Mesodermal cell (in vitro differentiated cells): ENCODE data around the gene ATOH1. TPM values are rescaled to one million over a fixed set of nuclear protein-coding genes. Genes with fewer than 3 reads are reported as not detected.

Experiments used
- H3K27ac ChIP-seq: 2 replicates; pipeline ENCODE4 v1.7.0; 2013; ENCODE audit warnings: mild to moderate bottlenecking, low read depth, low read length, moderate library complexity; ENCODE audit not compliant: severe bottlenecking
- H3K36me3 ChIP-seq: 2 replicates; pipeline ENCODE4 v1.7.1; 2013; ENCODE audit warnings: mild to moderate bottlenecking, low read length, moderate library complexity; ENCODE audit not compliant: control insufficient read depth, insufficient read depth
- H3K4me1 ChIP-seq: one replicate; pipeline ENCODE4 v1.7.1; 2013; ENCODE audit warnings: mild to moderate bottlenecking, low read length; ENCODE audit not compliant: insufficient read depth, control insufficient read depth, poor library complexity, severe bottlenecking
- H3K4me3 ChIP-seq: 2 replicates; pipeline ENCODE4 v1.7.0; 2013; ENCODE audit warnings: low read length, control low read depth, mild to moderate bottlenecking; ENCODE audit not compliant: insufficient read depth, poor library complexity, severe bottlenecking; ENCODE audit errors: extremely low read depth
- H3K9me3 ChIP-seq: 2 replicates; pipeline ENCODE4 v1.7.1; 2013; ENCODE audit warnings: mild to moderate bottlenecking, low read length, moderate library complexity; ENCODE audit not compliant: control insufficient read depth
- WGBS, 2 experiments: methylation state at CpG; one replicate each; pipeline ENCODE4 v1.1.5; 2013; ENCODE audit warnings: missing lambda C conversion rate in 2 of 2; ENCODE audit not compliant: insufficient coverage in 2 of 2; 5-methylcytosine and 5-hydroxymethylcytosine counted together
- polyA plus RNA-seq, 2 experiments: library from polyadenylated mRNA; stranded (reverse); fragments of 50-300 nt; gene quantifications; one replicate each; pipeline ENCODE4 v1.2.3, GENCODE V29; 2013

The ATOH1 gene, protein sequence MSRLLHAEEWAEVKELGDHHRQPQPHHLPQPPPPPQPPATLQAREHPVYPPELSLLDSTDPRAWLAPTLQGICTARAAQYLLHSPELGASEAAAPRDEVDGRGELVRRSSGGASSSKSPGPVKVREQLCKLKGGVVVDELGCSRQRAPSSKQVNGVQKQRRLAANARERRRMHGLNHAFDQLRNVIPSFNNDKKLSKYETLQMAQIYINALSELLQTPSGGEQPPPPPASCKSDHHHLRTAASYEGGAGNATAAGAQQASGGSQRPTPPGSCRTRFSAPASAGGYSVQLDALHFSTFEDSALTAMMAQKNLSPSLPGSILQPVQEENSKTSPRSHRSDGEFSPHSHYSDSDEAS
- polyA plus RNA-seq (2013, experiment 1 of 2) = 0.33 TPM
- polyA plus RNA-seq (2013, experiment 2 of 2) = 0.20 TPM

DNA sequence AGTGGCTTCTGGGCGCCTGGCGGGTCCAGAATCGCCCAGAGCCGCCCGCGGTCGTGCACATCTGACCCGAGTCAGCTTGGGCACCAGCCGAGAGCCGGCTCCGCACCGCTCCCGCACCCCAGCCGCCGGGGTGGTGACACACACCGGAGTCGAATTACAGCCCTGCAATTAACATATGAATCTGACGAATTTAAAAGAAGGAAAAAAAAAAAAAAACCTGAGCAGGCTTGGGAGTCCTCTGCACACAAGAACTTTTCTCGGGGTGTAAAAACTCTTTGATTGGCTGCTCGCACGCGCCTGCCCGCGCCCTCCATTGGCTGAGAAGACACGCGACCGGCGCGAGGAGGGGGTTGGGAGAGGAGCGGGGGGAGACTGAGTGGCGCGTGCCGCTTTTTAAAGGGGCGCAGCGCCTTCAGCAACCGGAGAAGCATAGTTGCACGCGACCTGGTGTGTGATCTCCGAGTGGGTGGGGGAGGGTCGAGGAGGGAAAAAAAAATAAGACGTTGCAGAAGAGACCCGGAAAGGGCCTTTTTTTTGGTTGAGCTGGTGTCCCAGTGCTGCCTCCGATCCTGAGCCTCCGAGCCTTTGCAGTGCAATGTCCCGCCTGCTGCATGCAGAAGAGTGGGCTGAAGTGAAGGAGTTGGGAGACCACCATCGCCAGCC lies at the start of gene ATOH1:
Gene ATOH1, plus strand, starts transcription at position 422 of the 663 bp plus-strand sequence. Its CDS starts 174 bp downstream, at position 596.
- Histone ChIP-seq H3K36me3 (no peaks in the 10 kb centered on the region), H3K4me1 (no peaks in the 10 kb centered on the region), H3K9me3 (no peaks in the 10 kb centered on the region), H3K27ac (no peak within 1 kb of the TSS), H3K4me3 (peak within 1 kb of the TSS; percentile 28)
- WGBS, 2 experiments = 0% methylated on average over 24 to 33 of the region's 46 CpGs

DNA sequence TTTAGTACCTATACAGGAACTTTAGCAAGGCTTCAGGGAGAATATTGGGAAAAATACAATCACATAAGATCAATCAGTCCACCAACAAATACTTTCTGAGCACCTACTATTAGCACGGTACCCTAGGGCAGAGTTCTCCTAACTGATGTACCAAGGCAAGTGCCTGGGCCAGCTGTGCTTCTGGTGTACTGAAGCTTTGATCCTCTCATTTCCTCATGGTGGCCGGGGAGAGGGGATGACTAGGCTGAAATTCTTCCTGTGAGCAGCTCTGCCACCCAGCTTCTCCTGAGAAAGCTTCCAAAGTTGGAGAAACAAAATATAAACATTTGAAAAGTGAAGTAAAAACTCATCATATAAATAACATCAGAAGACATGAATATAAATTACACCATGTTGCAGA lies 49.3 kb upstream of the ATOH1 start:
- Histone ChIP-seq H3K4me3 (no peak overlapping the region), H3K36me3 (no peaks in the 10 kb centered on the region), H3K27ac (no peak overlapping the region), H3K4me1 (no peaks in the 10 kb centered on the region), H3K9me3 (no peaks in the 10 kb centered on the region)
- 83 to 100% methylated on average over 1 to 2 of the region's 2 CpGs for WGBS, 2 experiments

DNA sequence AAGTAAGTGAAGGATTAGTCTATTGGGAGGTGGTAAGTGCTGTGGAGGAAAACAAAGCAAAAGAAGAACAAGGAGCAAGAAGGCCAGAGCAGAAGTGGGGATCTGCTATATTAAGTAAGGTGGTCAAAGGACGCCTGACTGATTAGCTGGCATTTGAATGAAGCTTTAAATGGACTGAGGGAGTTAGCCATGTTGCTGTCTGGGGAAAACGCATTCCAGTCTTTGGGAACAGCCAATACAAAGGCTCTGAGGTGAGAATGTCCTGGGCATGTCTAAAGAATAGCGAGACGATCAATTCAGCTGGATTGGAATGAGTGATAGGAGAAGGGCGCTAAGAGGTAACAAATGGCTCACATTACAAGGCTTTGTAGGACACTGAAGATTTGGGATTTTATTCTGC lies 48.5 kb upstream of the ATOH1 start:
- Histone ChIP-seq H3K4me3 (no peak overlapping the region), H3K27ac (no peak overlapping the region), H3K36me3 (no peaks in the 10 kb centered on the region), H3K4me1 (no peaks in the 10 kb centered on the region), H3K9me3 (no peaks in the 10 kb centered on the region)
- 87 to 89% methylated on average over 5 of the region's 5 CpGs for WGBS, 2 experiments

DNA sequence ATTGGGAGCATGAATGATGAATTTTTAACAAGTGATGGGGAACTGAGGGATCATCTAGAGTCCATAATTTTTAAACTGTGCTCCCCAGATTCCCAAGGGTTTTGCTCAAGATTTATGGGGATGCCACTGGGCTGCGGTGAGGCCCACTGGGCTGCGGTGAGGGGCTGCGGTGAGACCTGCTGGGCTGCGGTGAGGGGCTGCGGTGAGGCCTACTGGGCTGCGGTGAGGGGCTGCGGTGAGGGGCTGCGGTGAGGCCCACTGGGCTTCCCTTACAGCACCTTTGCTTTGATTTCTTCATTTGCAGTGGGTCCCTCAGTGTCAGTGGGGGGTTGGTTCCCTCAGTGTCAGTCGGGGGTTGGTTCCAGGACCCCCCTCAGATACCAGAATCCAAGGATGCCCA lies 47.4 kb upstream of the ATOH1 start:
- Histone ChIP-seq H3K4me1 (no peaks in the 10 kb centered on the region), H3K36me3 (no peaks in the 10 kb centered on the region), H3K9me3 (no peaks in the 10 kb centered on the region), H3K27ac (no peak overlapping the region), H3K4me3 (no peak overlapping the region)
- 97% methylated on average over 6 of the region's 9 CpGs for WGBS, 2 experiments

DNA sequence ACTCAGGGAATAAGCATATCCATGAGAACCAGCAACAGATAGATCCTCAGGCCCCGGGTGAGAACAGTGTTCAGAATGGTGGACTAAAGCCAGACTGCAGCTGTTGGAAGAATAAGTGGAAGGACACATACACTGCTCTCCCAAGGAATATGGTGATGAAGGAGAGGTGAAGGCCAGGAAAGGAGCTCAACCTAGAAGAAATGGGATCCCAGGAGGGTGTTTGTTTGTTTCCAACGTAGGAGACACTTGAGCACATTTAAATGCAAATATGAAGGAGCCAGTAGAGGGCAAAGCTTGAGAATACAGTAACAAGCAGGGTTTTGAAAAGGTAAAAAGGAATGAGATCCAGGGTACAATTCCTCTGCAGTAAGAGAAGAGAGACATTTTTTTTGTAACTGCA lies 42.4 kb upstream of the ATOH1 start:
- no peak overlapping the region for H3K27ac ChIP-seq
- WGBS, 2 experiments = 29 to 44% methylated on average over 1 to 2 of the region's 2 CpGs
- no peaks in the 10 kb centered on the region for H3K4me1 ChIP-seq
- H3K9me3 ChIP-seq = no peaks in the 10 kb centered on the region
- H3K4me3 ChIP-seq = no peak overlapping the region
- no peaks in the 10 kb centered on the region for H3K36me3 ChIP-seq

DNA sequence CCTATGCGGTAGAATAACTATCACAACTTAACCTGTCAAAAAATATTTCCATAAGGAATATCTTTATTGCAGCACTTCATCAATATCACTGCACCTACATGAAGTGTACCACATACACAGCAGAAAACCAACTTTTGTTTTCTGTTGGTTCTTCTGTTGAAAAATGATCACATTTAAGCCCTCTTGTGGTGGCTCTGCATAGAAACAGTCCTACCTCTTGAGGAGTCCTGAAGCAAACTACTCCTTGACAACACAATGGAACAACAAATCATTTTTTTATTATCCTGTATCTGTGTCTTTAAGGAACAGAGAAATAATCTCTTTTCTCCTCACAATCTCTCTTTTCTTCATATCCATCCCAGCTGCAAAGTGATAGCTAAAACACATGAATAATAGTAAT lies 39.8 kb upstream of the ATOH1 start:
- 80% methylated on average over 1 of the region's 1 CpG; no CpG with 5 or more reads in 1 of the 2 experiments for WGBS, 2 experiments
- Histone ChIP-seq H3K4me3 (no peak overlapping the region), H3K36me3 (no peaks in the 10 kb centered on the region), H3K27ac (no peak overlapping the region), H3K9me3 (no peaks in the 10 kb centered on the region), H3K4me1 (no peaks in the 10 kb centered on the region)

DNA sequence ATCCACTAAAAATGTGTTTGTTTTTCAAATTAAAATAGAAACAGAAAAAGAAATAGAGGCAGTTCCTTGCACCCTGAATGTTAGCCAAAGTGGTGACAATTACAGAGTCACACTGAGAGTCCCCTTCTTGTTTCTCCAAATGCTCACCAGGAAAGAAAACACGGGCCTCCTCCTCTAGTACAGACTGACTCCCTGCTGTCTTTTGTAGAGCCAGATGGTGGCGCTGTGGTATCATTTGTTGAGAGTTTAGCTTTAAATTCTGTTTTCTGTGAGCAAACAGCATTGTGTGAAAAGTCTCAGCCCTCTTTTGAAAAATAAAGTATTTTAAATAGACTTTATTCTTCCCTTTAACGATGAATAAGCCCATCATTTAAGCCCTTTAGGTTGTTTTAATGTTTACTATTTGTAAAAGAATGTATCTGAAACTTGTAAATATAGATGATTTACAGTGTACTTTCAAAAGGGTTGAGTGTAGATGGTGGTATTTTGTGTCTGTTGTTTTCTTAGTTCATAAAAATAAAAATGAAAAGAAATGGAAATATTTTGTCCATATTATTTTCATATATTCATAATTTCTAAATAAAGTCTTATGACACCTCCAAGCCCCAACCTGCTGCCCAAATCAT lies 36.9 kb upstream of the ATOH1 start:
- no peaks in the 10 kb centered on the region for H3K4me1 ChIP-seq
- no peak overlapping the region for H3K27ac ChIP-seq
- H3K4me3 ChIP-seq = no peak overlapping the region
- WGBS, 2 experiments = 0% methylated on average over 1 of the region's 3 CpGs; no CpG with 5 or more reads in 1 of the 2 experiments
- H3K9me3 ChIP-seq = no peaks in the 10 kb centered on the region
- no peaks in the 10 kb centered on the region for H3K36me3 ChIP-seq

DNA sequence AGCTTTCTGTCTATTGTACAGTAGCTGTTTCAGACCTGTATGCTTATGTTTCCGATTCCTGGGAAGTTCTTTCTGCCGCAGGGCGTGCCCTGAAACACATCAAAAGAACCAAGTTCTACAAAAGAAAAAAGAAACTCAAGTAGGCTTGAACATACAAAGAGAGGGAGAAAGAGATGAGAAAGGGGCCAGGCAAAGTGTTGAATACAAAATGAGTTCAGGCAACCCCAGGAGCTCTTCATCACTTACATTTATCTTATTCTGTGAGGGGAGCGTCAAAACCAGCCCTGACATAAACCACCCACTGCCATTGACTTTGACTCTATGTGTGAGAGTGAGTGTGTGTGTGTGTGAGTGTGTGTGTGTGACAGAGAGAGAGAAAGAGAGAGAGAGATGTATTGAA lies 26.5 kb upstream of the ATOH1 start:
- H3K9me3 ChIP-seq = no peaks in the 10 kb centered on the region
- no peaks in the 10 kb centered on the region for H3K4me1 ChIP-seq
- no peak overlapping the region for H3K4me3 ChIP-seq
- no peaks in the 10 kb centered on the region for H3K36me3 ChIP-seq
- no peak overlapping the region for H3K27ac ChIP-seq
- WGBS, 2 experiments = 70% methylated on average over 2 of the region's 4 CpGs; no CpG with 5 or more reads in 1 of the 2 experiments

DNA sequence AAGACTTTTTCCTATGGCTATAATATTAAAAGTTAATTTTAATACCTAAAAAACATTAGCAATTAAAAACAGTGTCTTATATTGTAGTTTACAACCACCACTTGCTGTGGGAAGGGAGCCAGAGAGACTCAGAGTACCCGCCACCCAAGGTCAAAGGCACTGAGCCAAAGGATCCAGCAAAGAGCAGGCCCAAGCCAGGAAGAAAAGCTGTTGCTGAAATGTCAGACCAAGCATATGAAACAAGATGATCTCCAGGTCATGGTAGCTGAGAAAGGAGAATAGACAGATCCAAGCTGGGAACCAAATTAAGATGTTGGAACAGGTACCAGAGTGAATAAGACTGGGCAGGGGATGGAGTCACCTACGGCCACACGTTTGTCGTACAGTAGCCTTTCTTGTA lies 18.8 kb upstream of the ATOH1 start:
- Histone ChIP-seq H3K27ac (no peak overlapping the region), H3K36me3 (no peaks in the 10 kb centered on the region), H3K4me3 (no peak overlapping the region), H3K9me3 (no peaks in the 10 kb centered on the region), H3K4me1 (peaks cover 4% of the 10 kb centered on the region)
- 91 to 100% methylated on average over 3 to 4 of the region's 4 CpGs for WGBS, 2 experiments

DNA sequence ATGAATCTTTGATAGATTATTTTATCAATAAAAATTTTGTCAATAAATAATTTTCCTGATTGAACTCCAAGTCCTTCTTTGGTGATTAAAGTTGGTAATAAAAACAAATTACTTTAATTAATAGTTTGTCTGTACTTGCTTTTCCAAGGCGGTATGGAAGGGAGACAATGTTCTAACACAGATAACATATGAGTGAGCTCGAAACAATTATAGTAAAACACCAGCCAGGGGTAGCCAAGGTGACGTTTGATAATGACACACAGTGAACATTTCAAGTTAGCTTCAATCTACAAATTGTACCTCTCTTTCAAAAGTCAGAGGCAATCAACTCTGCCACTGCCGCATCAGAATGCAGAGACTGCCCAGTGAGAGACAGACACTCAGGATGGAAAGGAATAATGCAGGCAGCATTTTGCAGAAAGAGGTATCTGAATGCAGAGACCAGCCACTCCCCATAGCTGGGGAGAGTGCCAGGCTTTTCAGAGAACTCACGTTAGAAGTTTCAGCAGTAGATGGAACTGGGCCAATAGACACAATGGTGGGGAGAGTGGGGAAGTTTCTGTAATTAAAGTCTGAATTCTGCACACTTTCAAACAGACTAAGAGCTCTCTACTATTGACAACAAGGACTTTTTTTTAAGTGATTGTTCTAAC lies 18.1 kb upstream of the ATOH1 start:
- no peaks in the 10 kb centered on the region for H3K36me3 ChIP-seq
- peaks cover 4% of the 10 kb centered on the region for H3K4me1 ChIP-seq
- H3K9me3 ChIP-seq = no peaks in the 10 kb centered on the region
- 40 to 72% methylated on average over 2 to 5 of the region's 5 CpGs for whole genome bisulfite sequencing, 2 experiments
- no peak overlapping the region for H3K4me3 ChIP-seq
- H3K27ac ChIP-seq = no peak overlapping the region
